Calu3 (cell line): ENCODE data around the gene PEBP1. TPM values are rescaled to one million over a fixed set of nuclear protein-coding genes. Genes with fewer than 3 reads are reported as not detected.
A peak's percentile ranks its signal among the peaks of the same experiment; 100 is the strongest.

Source experiments
- BruUV-seq: library from RNA; stranded (reverse); fragments of 400-500 nt; replicated peaks from 2 replicates; lab custom pipeline; 2021; lab: Mats Ljungman, UMichigan
- CTCF ChIA-PET: fragments of 300-600 bp; sonication (Branson Sonifier 250); formaldehyde crosslinking; loops from one replicate; lab custom pipeline; 2022; ENCODE audit warnings: antibody characterized with exemption; lab: Charles Lee
- DNase-seq: peaks from one replicate; pipeline ENCODE4 v3.0.0; 2022
- H3K27ac Mint-ChIP-seq: one replicate; pipeline ENCODE4 v1.8.0; 2022; ENCODE audit warnings: mixed read lengths; ENCODE audit not compliant: unreplicated experiment
- H3K27me3 Mint-ChIP-seq: one replicate; pipeline ENCODE4 v1.8.0; 2022; ENCODE audit warnings: mixed read lengths; ENCODE audit not compliant: unreplicated experiment
- H3K36me3 Mint-ChIP-seq: one replicate; pipeline ENCODE4 v1.8.0; 2022; ENCODE audit warnings: mild to moderate bottlenecking, moderate library complexity, mixed read lengths; ENCODE audit not compliant: insufficient read depth, unreplicated experiment
- H3K4me1 Mint-ChIP-seq: one replicate; pipeline ENCODE4 v1.8.0; 2022; ENCODE audit warnings: mild to moderate bottlenecking, low read depth, mixed read lengths; ENCODE audit not compliant: unreplicated experiment
- H3K4me3 Mint-ChIP-seq: one replicate; pipeline ENCODE4 v1.8.0; 2022; ENCODE audit warnings: mild to moderate bottlenecking, low read depth, moderate library complexity, mixed read lengths; ENCODE audit not compliant: unreplicated experiment
- H3K9me3 Mint-ChIP-seq: one replicate; pipeline ENCODE4 v1.8.0; 2022; ENCODE audit warnings: low read depth, mixed read lengths; ENCODE audit not compliant: unreplicated experiment
- CTCF ChIP-seq: fragments of 200-600 bp; IDR thresholded peaks from one replicate; pipeline ENCODE4 v1.8.0; 2022; ENCODE audit warnings: antibody characterized with exemption; ENCODE audit not compliant: unreplicated experiment
- intact Hi-C: fragments of 100-400 bp; cut with micrococcal nuclease; formaldehyde crosslinking; loops from one replicate; pipeline ENCODE4 v1.10.0; 2022; ENCODE audit not compliant: unreplicated experiment
- total RNA-seq: library from RNA; stranded (reverse); gene quantifications from 2 replicates; pipeline ENCODE4 v1.2.3, GENCODE V29; 2022

Gene PEBP1
- total RNA-seq, 1 experiment from 2014 or later = 99.8 TPM

GRCh38 chr12:118098911-118099671 lies 36.8 kb upstream of the PEBP1 start:
- CTCF ChIA-PET = no interaction called here
- Mint-ChIP-seq H3K27me3 (no peaks in the 10 kb centered on the region), H3K9me3 (no peaks in the 10 kb centered on the region), H3K27ac (no peak overlapping the region), H3K4me3 (no peak overlapping the region), H3K4me1 (peaks cover 25% of the 10 kb centered on the region), H3K36me3 (peaks cover 16% of the 10 kb centered on the region)
- peak; percentile 41 for DNase-seq
- BruUV-seq = no TSS peak
- TF ChIP-seq CTCF = no peak
- intact Hi-C loops = no loop called here

- DNase-seq = no peak
- no peak overlapping the region for H3K27ac Mint-ChIP-seq
- no peaks in the 10 kb centered on the region for H3K9me3 Mint-ChIP-seq
- intact Hi-C loops = loop anchor here (5.0 to 10.0 kb wide), 2 partner anchors 44 to 226 kb away; no protein-coding TSS in a partner anchor
- H3K27me3 Mint-ChIP-seq = no peaks in the 10 kb centered on the region
- TF ChIP-seq CTCF = no peak
- BruUV-seq = no TSS peak
- no peak overlapping the region for H3K4me3 Mint-ChIP-seq
- CTCF ChIA-PET = no interaction called here
- H3K4me1 Mint-ChIP-seq = peaks cover 28% of the 10 kb centered on the region
- peaks cover 22% of the 10 kb centered on the region for H3K36me3 Mint-ChIP-seq
Measured at GRCh38 chr12:118101051-118101450, 34.9 kb upstream of the PEBP1 start.

GRCh38 chr12:118102070-118102469 lies 33.9 kb upstream of the PEBP1 start:
- no peak for TF ChIP-seq CTCF
- peak; percentile 28 for DNase-seq
- BruUV-seq = no TSS peak
- no peak overlapping the region for H3K27ac Mint-ChIP-seq
- peaks cover 39% of the 10 kb centered on the region for H3K4me1 Mint-ChIP-seq
- CTCF ChIA-PET = no interaction called here
- peak overlapping the region; percentile 77 for H3K4me3 Mint-ChIP-seq
- no peaks in the 10 kb centered on the region for H3K27me3 Mint-ChIP-seq
- intact Hi-C loops = loop anchor here (5.0 to 10.0 kb wide), 2 partner anchors 45 to 227 kb away; no protein-coding TSS in a partner anchor
- H3K9me3 Mint-ChIP-seq = no peaks in the 10 kb centered on the region
- peaks cover 22% of the 10 kb centered on the region for H3K36me3 Mint-ChIP-seq

- intact Hi-C loops = loop anchor here (5.0 to 10.0 kb wide), 2 partner anchors 45 to 228 kb away; no protein-coding TSS in a partner anchor
- Mint-ChIP-seq H3K36me3 (peaks cover 22% of the 10 kb centered on the region), H3K27me3 (no peaks in the 10 kb centered on the region), H3K4me1 (peaks cover 41% of the 10 kb centered on the region), H3K4me3 (peak overlapping the region; percentile 77), H3K27ac (peak overlapping the region; percentile 49), H3K9me3 (no peaks in the 10 kb centered on the region)
- no peak for TF ChIP-seq CTCF
- CTCF ChIA-PET = no interaction called here
- BruUV-seq = TSS peak; percentile 46
- no peak for DNase-seq
Measured at GRCh38 chr12:118102609-118103008, 33.3 kb upstream of the PEBP1 start.
